HG02623 (cell line): ENCODE data around the gene RTP2.
"Not testable (repeated sequence)": the region's sequence is repeated elsewhere in the genome, so short reads cannot be mapped to it uniquely, and the experiment has no call there.

Source experiments
- ATAC-seq: cut with Tn5 transposase; IDR thresholded peaks from one replicate; pipeline ENCODE4 v1.9.1; 2021; ENCODE audit warnings: moderate library complexity; ENCODE audit not compliant: unreplicated experiment

RTP2 gene

GRCh38 chr3:187717572-187717971, 15.2 kb upstream of the RTP2 start:
- no peak for ATAC-seq

GRCh38 chr3:187714404-187714979, 12.1 kb upstream of the RTP2 start:
- peak; percentile 94 for ATAC-seq

DNA sequence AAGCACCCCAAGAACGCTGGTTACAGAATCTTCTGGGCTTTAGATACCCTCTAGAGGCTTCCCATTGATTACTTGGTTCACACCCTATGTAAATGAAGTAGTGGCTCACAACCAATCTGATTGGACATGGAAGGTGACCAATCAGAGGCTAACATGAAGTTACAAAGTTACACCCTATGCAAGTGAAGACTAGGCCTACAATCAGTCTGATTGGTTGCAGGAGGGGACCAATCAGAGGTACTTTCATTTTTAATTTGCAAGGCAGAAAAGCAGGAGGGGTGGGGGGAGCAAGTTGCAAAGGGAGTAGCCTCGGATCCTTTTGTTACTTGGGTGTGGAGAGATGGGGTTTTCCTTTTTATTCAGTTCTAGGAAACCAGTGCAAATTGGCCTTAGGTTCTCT, 11.1 kb upstream of the RTP2 start:
- no peak for ATAC-seq

- no peak for ATAC-seq
Measured at GRCh38 chr3:187709155-187709554, 6.8 kb upstream of the RTP2 start.

DNA sequence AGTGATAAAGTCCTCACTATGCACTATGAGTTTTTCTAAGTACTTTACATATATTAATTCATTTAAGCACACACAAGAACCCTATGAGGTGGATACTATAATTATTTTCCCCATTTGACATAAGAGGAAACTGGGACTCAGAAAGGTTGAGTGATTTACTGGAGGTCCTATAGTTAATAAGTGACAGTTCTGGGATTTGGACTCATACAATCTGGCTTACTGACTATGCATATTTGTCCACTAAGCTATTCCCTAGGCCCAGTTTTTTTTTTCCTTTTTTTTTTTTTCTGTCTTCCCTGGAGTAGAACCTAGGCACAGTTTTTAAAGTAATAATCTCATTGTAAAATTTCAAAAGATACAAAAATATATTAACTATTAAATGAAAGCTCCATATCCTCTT, 6.3 kb upstream of the RTP2 start:
- no peak for ATAC-seq

DNA sequence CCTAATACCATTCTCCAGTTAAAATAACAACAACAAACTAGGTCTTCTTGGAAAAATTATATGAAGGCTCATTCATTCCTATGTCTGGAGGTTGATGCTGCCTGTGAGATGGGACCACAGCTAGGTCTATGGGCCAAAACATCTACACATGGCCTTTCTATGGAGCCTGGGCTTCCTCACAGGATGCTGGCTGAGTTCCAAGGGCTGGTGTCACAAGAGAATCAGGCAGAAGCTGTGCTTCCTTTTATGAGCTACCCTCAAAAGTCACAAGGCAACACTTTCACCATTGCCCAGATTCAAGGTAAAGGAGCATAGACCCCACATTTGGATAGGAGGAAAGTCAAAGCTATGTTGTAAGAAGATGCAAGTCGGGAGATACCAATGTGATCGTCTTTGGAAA, 4.6 kb upstream of the RTP2 start:
- no peak for ATAC-seq

GRCh38 chr3:187705164-187705563, 2.8 kb upstream of the RTP2 start:
- ATAC-seq, result no peak

DNA sequence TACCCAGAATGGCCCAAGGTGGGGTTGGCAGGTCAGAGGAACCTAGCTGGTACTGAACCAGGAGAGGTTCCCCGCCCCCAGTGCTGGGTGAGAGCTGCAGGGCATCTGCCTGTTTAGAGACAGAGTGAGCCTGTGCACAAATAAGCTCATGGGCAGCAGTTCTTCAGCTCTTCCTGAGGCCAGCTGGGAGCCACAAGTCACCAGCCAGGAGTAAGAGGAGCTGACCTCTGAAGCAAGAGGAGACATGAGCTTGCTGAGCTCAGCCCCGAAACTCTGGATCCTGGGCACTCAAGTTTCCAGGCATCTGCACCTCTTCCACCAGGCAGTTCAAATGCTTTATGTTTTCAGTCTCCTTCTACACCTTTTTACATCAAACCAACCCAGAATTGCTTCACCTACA, 2.1 kb downstream of the RTP2 start:
- no peak for ATAC-seq

GRCh38 chr3:187698499-187699399, 3.6 kb downstream of the RTP2 start:
- ATAC-seq, result no peak

DNA sequence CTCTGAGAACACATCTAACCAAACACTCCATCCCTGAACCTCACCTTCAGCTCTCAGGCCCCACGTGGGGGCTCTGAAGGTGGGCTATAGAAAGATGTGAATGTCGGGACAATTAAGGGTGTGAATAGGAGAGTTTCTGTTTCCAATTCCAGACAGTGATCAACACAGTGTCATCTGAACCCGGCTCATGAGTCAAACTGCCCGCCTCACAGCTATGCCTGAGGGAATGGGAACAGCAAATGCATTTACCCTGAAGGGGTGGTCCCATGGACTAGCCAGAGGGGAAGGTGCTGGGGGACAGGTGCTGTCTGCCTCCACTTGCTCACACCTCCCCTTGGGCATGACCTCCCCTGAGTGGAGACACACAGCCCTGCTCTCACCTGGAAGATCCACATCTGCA, 6.3 kb downstream of the RTP2 start:
- no peak for ATAC-seq

DNA sequence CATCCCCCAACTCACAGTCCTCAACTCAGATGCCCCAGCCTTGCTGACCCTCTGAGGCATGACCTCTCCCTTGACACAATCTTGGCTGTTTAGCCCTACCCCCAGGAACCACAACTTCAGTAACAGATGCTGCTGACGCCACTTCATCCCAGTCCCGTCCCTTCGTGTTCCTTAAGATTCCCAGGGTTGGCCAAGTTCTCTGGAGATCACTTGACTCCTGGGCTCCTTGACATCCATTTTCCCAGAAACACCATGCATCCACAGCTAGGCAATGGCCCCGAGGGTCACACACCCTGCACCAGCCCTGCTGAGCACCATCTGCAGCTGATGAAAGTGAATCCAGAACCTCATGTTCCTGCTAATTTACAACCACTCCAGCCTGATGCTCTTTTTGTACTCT, 6.9 kb downstream of the RTP2 start:
- no peak for ATAC-seq

- ATAC-seq, result no peak
Measured at GRCh38 chr3:187694801-187695200, 7.6 kb downstream of the RTP2 start.

GRCh38 chr3:187693431-187693830, 8.9 kb downstream of the RTP2 start:
- no peak for ATAC-seq

GRCh38 chr3:187689984-187690383, 12.4 kb downstream of the RTP2 start:
- ATAC-seq, result no peak

DNA sequence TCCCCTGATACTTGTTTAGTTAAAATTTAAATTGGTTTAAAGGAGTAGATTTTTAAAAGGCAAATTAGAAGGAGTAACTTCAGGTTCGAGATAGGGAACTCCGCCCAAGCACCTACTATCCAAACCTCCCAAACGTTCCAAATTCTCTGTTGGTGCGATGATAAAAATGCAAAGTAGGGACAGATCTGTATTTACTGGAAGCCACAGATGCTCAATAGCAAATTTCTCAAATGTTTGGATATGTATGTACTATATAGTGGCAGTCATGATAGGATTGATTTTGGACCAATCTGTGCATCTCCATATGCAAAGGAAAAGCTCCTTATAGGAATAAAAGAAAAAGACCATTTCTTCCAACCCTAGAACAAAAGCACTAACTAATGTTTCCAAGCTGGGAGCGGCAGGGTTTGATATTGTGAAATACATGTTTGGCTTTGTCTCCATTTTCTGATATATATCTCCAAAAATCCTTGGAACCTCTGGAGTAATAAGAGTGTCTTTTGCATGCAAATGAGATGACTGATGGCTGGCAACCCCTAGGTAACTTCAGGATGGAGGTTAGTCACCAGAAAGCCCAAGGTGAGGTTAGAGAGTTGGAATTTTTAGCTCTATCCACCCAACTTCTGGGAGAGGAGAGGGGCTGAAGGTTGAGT, 15.6 kb downstream of the RTP2 start:
- ATAC-seq, result no peak

- ATAC-seq, result no peak
Measured at GRCh38 chr3:187685948-187686347, 16.4 kb downstream of the RTP2 start.

DNA sequence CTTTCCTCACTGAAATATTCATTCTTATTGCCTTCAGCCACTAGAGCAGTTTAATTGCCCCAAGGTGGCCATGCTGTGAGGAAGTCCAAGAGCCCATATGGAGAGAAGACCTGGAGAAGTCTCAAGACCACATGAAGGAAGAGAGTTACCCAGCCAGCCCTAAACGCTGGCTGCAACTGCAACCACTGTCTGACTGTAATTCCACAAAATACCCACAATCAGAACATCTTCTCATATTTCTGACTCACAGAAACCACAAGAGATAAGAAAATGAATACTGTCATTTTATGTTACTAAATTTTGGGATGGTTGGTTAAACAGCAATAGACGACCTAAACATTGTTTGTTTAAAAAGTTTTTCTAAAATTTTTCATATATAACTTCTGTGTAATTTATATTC, 17.5 kb downstream of the RTP2 start:
- ATAC-seq, result no peak

- ATAC-seq, result no peak
Measured at GRCh38 chr3:187684444-187684843, 17.9 kb downstream of the RTP2 start.

GRCh38 chr3:187681756-187682155, 20.6 kb downstream of the RTP2 start:
- not testable (repeated sequence) for ATAC-seq

GRCh38 chr3:187679638-187680396, 22.5 kb downstream of the RTP2 start:
- ATAC-seq, result peak; percentile 57

DNA sequence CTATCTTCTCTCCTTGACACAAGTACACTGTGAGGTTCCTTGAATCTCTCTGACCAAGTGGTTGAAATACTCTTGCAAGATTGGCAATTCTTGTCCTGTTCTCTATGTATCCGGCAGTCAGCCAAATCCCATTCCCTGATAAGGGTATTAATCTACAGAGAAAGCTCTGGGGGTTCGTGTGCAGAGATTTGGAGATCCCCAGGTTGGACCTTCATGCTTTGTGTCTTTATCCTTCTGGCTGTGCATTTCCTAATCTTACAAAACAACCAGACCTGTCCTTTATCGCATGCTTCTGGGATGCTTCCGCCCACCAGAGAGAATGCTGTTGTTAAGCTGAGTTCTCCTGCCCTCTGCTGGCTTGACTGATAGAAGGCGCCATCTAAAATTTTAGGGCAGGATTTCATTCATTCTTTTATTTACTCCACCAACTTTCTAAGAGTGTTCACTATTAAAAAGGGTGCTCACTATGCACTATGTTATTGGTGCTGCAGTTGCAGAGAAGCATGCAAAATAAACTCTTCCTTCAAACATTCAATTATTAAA, 23.6 kb downstream of the RTP2 start:
- no peak for ATAC-seq
